BJ (cell line): Measurements from ENCODE around the gene LTA. TPM values are rescaled to one million over a fixed set of nuclear protein-coding genes. Genes with fewer than 3 reads are reported as not detected.

Experiments
- CTCF ChIA-PET: fragments of 350-600 bp; formaldehyde crosslinking; extraction: SDS; loops from one replicate; lab custom pipeline; 2021; ENCODE audit warnings: antibody characterized with exemption, inconsistent platforms; lab: Yijun Ruan, JAX
- POLR2A ChIA-PET: fragments of 300-600 bp; sonication (Branson Sonifier 250); formaldehyde crosslinking; extraction: SDS; loops from one replicate; lab custom pipeline; 2021; ENCODE audit warnings: antibody characterized with exemption; lab: Charles Lee
- DNase-seq: peaks from one replicate; pipeline ENCODE4 v3.0.0-alpha.2; 2011; ENCODE audit warnings: low read depth
- H3K27me3 ChIP-seq: 2 replicates; pipeline ENCODE4 v1.6.0; 2011; ENCODE audit warnings: low read length; ENCODE audit not compliant: control insufficient read depth, insufficient read depth
- H3K36me3 ChIP-seq: 2 replicates; pipeline ENCODE4 v1.5.1; 2011; ENCODE audit warnings: low read length; ENCODE audit not compliant: control insufficient read depth, insufficient read depth
- H3K4me3 ChIP-seq: 2 replicates; pipeline ENCODE4 v1.5.1; 2011; ENCODE audit warnings: low read depth, mild to moderate bottlenecking, control low read depth, low read length
- CTCF ChIP-seq: IDR thresholded peaks from 2 replicates; pipeline ENCODE4 v1.5.1; 2011; ENCODE audit warnings: low read depth, mild to moderate bottlenecking, control low read depth, inconsistent platforms, low read length, moderate library complexity; ENCODE audit not compliant: insufficient read depth
- polyA plus RNA-seq: library from polyadenylated mRNA; depleted of rRNA; stranded (reverse); fragments of >200 nt; gene quantifications from 2 replicates; pipeline ENCODE4 v1.2.3, GENCODE V29; 2011

The LTA gene
- polyA plus RNA-seq, 1 experiment: not detected

- Histone ChIP-seq H3K27me3 (no peaks in the 10 kb centered on the region), H3K36me3 (no peaks in the 10 kb centered on the region), H3K4me3 (no peak within 1 kb of the TSS)
- DNase-seq: no peak
- CTCF ChIA-PET: interaction anchor here (0.7 to 1.3 kb wide), 2 partner anchors 16 to 33 kb away, joined by 3 to 5 read pairs; no protein-coding TSS in a partner anchor
- POLR2A ChIA-PET: no interaction called here
- TF ChIP-seq CTCF: no peak
Observed at GRCh38 chr6:31614684-31615578, 42.8 kb downstream of the LTA start, which contains the start of gene AIF1. Gene AIF1 (plus strand): TSS chr6:31615234. CDS start chr6:31615330, 96 bp downstream.

- POLR2A ChIA-PET: no interaction called here
- no peaks in the 10 kb centered on the region for H3K36me3 ChIP-seq
- no peak for TF ChIP-seq CTCF
- CTCF ChIA-PET: interaction anchor here (0.7 to 2.2 kb wide), 3 partner anchors 17 to 34 kb away, joined by 3 to 11 read pairs (median 5); no protein-coding TSS in a partner anchor
- no peaks in the 10 kb centered on the region for H3K27me3 ChIP-seq
- no peak for DNase-seq
- H3K4me3 ChIP-seq: no peak overlapping the region
Observed at GRCh38 chr6:31615748-31616147, 43.7 kb downstream of the LTA start.

- no peaks in the 10 kb centered on the region for H3K36me3 ChIP-seq
- ChIA-PET POLR2A (interaction anchor here (0.6 kb wide), 1 partner anchor 15 kb away, joined by 4 read pairs; no protein-coding TSS in a partner anchor), CTCF (interaction anchor here (1.1 to 2.2 kb wide), 3 partner anchors 10 to 36 kb away, joined by 4 to 11 read pairs (median 4); no protein-coding TSS in a partner anchor)
- no peak for DNase-seq
- no peak overlapping the region for H3K4me3 ChIP-seq
- no peaks in the 10 kb centered on the region for H3K27me3 ChIP-seq
- TF ChIP-seq CTCF: no peak
Observed at GRCh38 chr6:31617010-31617409, 44.9 kb downstream of the LTA start.

- DNase-seq: peak; percentile 97
- no peak for TF ChIP-seq CTCF
- POLR2A ChIA-PET: no interaction called here
Observed at GRCh38 chr6:31619805-31620585, 47.9 kb downstream of the LTA start.

More at GRCh38 chr6:31619805-31620585, 47.9 kb downstream of the LTA start:
- no peaks in the 10 kb centered on the region for H3K27me3 ChIP-seq
- peak overlapping the region; percentile 64 for H3K4me3 ChIP-seq
- peaks cover 10% of the 10 kb centered on the region for H3K36me3 ChIP-seq
- CTCF ChIA-PET: interaction anchor here (3.6 kb wide), 1 partner anchor 22 kb away, joined by 18 read pairs; no protein-coding TSS in a partner anchor
